AG09319 (cell line): ENCODE data around the gene GLI3.

ENCODE experiments used
- DNase-seq: peaks from one replicate; pipeline ENCODE4 v3.0.0-alpha.2; 2010; ENCODE audit warnings: low read depth; ENCODE audit errors: extremely low read depth
- CTCF ChIP-seq: IDR thresholded peaks from 2 replicates; pipeline ENCODE4 v1.5.1; 2011; ENCODE audit warnings: low read depth, mild to moderate bottlenecking, inconsistent platforms, low read length, moderate library complexity

Gene GLI3

GRCh38 chr7:41916450-41916927 lies 320.5 kb downstream of the GLI3 start:
- peak; percentile 85 for DNase-seq
- TF ChIP-seq CTCF = no peak

- DNase-seq = no peak
- no peak for TF ChIP-seq CTCF
Observed at GRCh38 chr7:41915871-41916270, 321.1 kb downstream of the GLI3 start.

GRCh38 chr7:41912851-41913567 lies 324.0 kb downstream of the GLI3 start:
- DNase-seq = no peak

GRCh38 chr7:41912426-41912825 lies 324.6 kb downstream of the GLI3 start:
- no peak for TF ChIP-seq CTCF
- no peak for DNase-seq

More at GRCh38 chr7:41912851-41913567, 324.0 kb downstream of the GLI3 start:
- no peak for TF ChIP-seq CTCF

GRCh38 chr7:41911792-41912191 lies 325.2 kb downstream of the GLI3 start:
- no peak for DNase-seq
- TF ChIP-seq CTCF = no peak
